Left ventricle myocardium inferior (tissue), 1 donor: Measurements from ENCODE around the gene TMTC1. TPM values are rescaled to one million over a fixed set of nuclear protein-coding genes. Genes with fewer than 3 reads are reported as not detected.

Experiments used
- DNase-seq: peaks from one replicate; pipeline ENCODE4 v3.0.0-alpha.2; 2020
- H3K27ac ChIP-seq: fragments of 200-600 bp; replicated peaks from 2 replicates; pipeline ENCODE4 v1.8.0; 2021
- H3K27me3 ChIP-seq: fragments of 200-600 bp; 2 replicates; pipeline ENCODE4 v1.8.0; 2021; ENCODE audit warnings: low read depth
- H3K36me3 ChIP-seq: fragments of 200-600 bp; 2 replicates; pipeline ENCODE4 v1.8.0; 2021
- H3K4me1 ChIP-seq: fragments of 200-600 bp; 2 replicates; pipeline ENCODE4 v1.8.0; 2021
- H3K4me3 ChIP-seq: fragments of 200-600 bp; 2 replicates; pipeline ENCODE4 v1.8.0; 2021; ENCODE audit warnings: mild to moderate bottlenecking, moderate library complexity
- H3K9me3 ChIP-seq: fragments of 200-600 bp; replicated peaks from 2 replicates; pipeline ENCODE4 v1.8.0; 2021
- intact Hi-C: fragments of 100-400 bp; cut with micrococcal nuclease; formaldehyde crosslinking; loops from one replicate; pipeline ENCODE4 v1.11.0; 2022
- total RNA-seq: library from RNA; stranded (reverse); fragmentation: NEBNext Ultra II Directional; extraction: Animal tissue kit (Norgen Biotek cat#: 25700); gene quantifications from one replicate; pipeline ENCODE4 v1.2.1, GENCODE V29; 2021
- TF ChIP-seq, protein P1 (sequence below): fragments of 200-600 bp; IDR thresholded peaks from 2 replicates; pipeline ENCODE4 v1.8.0; 2021; ENCODE audit warnings: antibody characterized with exemption, mild to moderate bottlenecking, borderline replicate concordance
- donor health status: DM: no; HTN: yes; CAD: no; lungs with severe emphysema.

TMTC1 gene
- total RNA-seq, 1 donor from 2014 or later: 38.4 TPM

DNA sequence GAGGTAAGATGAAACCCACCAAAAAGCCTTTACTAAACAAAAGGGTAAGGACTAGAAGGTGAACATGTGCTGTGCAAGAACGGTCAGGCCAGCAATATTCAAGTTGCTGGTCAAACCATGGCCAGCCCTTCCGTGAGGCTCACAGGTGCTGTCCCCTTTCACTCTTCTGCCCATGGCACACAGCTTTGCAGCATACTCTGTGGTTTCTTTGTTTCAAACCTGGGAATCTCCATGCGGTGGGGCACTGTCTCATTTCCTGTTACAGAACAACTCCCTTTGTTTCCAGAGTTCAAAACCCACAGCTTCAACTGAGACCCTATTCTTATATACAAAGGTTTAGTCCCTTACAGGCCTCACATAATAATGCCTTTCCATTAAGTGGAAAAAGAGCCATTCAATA lies 284.5 kb downstream of the TMTC1 start:
- H3K27me3 ChIP-seq: no peaks in the 10 kb centered on the region
- H3K36me3 ChIP-seq: peaks cover 17% of the 10 kb centered on the region
- H3K9me3 ChIP-seq: no peaks in the 10 kb centered on the region
- intact Hi-C loops: no loop called here
- H3K4me1 ChIP-seq: no peaks in the 10 kb centered on the region
- H3K27ac ChIP-seq: no peak overlapping the region
- H3K4me3 ChIP-seq: no peak overlapping the region
- TF ChIP-seq, protein P1, sequence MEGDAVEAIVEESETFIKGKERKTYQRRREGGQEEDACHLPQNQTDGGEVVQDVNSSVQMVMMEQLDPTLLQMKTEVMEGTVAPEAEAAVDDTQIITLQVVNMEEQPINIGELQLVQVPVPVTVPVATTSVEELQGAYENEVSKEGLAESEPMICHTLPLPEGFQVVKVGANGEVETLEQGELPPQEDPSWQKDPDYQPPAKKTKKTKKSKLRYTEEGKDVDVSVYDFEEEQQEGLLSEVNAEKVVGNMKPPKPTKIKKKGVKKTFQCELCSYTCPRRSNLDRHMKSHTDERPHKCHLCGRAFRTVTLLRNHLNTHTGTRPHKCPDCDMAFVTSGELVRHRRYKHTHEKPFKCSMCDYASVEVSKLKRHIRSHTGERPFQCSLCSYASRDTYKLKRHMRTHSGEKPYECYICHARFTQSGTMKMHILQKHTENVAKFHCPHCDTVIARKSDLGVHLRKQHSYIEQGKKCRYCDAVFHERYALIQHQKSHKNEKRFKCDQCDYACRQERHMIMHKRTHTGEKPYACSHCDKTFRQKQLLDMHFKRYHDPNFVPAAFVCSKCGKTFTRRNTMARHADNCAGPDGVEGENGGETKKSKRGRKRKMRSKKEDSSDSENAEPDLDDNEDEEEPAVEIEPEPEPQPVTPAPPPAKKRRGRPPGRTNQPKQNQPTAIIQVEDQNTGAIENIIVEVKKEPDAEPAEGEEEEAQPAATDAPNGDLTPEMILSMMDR: no peak
- DNase-seq: no peak

DNA sequence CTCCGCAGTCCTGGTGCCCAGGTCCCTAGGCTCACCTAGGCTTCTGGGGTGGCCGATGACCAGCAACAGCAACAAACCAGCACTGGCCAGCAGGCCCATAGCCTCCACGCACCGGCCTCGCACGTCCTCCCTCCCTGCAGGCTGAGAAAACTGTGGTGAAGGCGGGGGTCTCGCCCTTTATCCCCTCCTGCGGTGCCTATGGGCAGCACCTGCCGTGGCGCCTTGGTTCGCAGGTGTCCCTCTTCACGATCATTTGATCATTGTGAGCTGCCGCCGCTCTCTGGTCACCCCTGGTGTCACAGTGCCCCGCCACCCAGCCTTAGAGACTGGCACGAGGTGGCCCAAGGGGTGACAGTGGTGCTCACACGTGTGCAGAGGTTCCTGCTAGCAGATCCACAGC lies 286.2 kb downstream of the TMTC1 start, which contains the start of gene OVCH1:
OVCH1 (minus strand) TSS at position 99 of the 400 bp plus-strand sequence; CDS start at position 99, 0 bp downstream.
- no peak within 1 kb of the TSS for H3K4me3 ChIP-seq
- H3K9me3 ChIP-seq: no peaks in the 10 kb centered on the region
- H3K4me1 ChIP-seq: no peaks in the 10 kb centered on the region
- H3K27ac ChIP-seq: no peak within 1 kb of the TSS
- peaks cover 3% of the 10 kb centered on the region for H3K36me3 ChIP-seq
- intact Hi-C loops: no loop called here
- DNase-seq: no peak
- H3K27me3 ChIP-seq: no peaks in the 10 kb centered on the region
- TF ChIP-seq, protein P1: no peak

DNA sequence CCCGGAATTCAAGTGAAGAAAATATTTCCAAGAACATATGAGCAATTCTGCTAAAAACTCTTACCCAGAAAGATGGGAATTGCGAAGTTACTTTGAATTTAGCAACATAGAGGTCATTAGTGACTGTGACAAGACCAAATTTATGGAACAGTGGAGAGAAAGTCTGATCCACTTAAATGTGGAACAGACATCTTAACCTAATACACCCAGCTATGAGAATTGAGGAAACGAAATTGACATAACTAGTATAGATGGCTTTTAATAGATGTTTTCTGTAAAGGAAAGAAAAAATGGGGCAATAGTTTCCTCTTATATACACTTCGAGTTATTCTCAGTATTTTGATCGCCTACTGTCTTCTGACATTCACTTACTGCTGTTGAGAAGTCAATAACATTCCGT lies 290.9 kb downstream of the TMTC1 start:
- Histone ChIP-seq H3K27ac (no peak overlapping the region), H3K4me1 (no peaks in the 10 kb centered on the region), H3K36me3 (no peaks in the 10 kb centered on the region), H3K4me3 (no peak overlapping the region), H3K27me3 (no peaks in the 10 kb centered on the region), H3K9me3 (no peaks in the 10 kb centered on the region)
- no peak for DNase-seq
- intact Hi-C loops: no loop called here
- TF ChIP-seq, protein P1: no peak

DNA sequence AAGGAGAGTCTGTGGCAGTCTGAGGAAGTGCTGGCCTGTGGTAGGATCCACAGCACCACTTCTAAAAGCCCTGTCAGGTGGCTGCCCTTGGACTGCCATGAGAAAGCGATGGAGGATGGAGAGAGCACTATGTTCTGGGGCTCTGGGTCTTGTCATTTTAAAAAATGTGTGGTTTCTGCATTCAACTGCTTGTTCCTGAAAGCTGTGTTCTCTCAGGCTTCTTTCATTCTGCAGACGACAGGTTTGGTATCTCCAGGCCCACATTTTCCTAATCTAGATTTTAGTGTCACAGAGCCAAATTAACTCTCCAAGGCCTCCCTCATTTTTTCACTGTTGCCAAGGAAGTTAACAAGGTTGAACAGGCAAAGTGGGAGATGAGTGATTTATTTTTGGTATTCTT lies 296.8 kb downstream of the TMTC1 start:
- no peak for DNase-seq
- intact Hi-C loops: no loop called here
- no peaks in the 10 kb centered on the region for H3K4me1 ChIP-seq
- H3K27ac ChIP-seq: no peak overlapping the region
- no peaks in the 10 kb centered on the region for H3K9me3 ChIP-seq
- TF ChIP-seq, protein P1: no peak
- H3K36me3 ChIP-seq: no peaks in the 10 kb centered on the region
- no peaks in the 10 kb centered on the region for H3K27me3 ChIP-seq
- no peak overlapping the region for H3K4me3 ChIP-seq

GRCh38 chr12:29463198-29463597 lies 320.5 kb downstream of the TMTC1 start:
- Histone ChIP-seq H3K36me3 (no peaks in the 10 kb centered on the region), H3K4me1 (no peaks in the 10 kb centered on the region), H3K4me3 (no peak overlapping the region), H3K9me3 (peaks cover 2% of the 10 kb centered on the region), H3K27ac (no peak overlapping the region), H3K27me3 (no peaks in the 10 kb centered on the region)
- TF ChIP-seq, protein P1: no peak
- DNase-seq: no peak
- intact Hi-C loops: no loop called here

- TF ChIP-seq, protein P1: no peak
- H3K36me3 ChIP-seq: no peaks in the 10 kb centered on the region
- H3K27me3 ChIP-seq: no peaks in the 10 kb centered on the region
- H3K4me1 ChIP-seq: no peaks in the 10 kb centered on the region
- no peak overlapping the region for H3K27ac ChIP-seq
- intact Hi-C loops: no loop called here
- no peak overlapping the region for H3K4me3 ChIP-seq
- no peak for DNase-seq
- peaks cover 7% of the 10 kb centered on the region for H3K9me3 ChIP-seq
Measured at GRCh38 chr12:29460082-29460481, 323.7 kb downstream of the TMTC1 start.
